ENCODE measurements around the gene KRT72. TPM values are rescaled to one million over a fixed set of nuclear protein-coding genes. Genes with fewer than 3 reads are reported as not detected.

The KRT72 gene
- total RNA-seq, 4 donors from 2014 or later = not detected

DNA sequence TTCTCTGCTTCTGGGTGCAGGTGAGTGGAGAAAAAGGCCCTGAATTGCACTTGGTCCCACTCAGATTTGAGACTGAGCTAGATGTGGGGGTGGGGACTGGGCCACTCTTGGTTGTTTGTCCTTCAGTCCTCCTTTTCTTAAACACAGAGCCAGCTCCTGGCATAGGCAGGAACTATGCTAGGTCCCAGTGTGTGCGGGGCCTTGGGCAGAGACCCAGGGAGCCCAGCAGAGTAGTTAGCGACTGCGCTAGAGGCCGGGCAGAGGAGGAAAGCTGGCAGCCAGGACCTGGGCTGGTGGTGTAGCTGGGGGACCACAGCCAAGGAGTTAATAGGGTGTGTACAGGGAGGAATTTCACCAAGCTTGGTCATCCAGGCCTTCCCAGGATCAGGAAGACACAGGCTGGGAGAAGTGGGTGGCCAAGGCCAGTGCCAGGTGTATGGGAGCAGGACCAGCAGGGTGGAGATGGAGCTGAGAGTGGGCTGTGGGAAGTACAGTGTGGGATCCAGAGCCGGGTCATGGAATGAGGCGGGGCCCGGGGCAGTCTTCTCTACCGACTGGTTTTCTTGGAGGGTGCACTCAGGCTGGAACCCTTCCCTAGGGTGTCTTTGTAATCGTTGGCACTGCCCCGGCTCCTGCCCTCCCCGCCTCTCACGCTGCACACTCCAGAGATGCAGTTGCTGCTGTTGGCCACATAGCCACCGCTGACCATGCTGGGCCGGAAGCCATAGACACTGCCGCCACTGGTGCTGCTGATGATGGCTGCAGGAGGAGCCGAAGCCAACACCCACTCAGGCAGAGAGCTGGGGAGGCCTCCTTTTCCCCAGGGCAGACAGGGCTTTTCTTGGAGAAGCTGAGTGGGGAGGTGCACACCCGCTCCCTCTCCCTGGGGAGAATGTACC, 57.0 kb downstream of the KRT72 start:
- TF ChIP-seq EP300 (IDR thresholded peaks at IDR 0.05) = no peak
- TF ChIP-seq, protein P1, sequence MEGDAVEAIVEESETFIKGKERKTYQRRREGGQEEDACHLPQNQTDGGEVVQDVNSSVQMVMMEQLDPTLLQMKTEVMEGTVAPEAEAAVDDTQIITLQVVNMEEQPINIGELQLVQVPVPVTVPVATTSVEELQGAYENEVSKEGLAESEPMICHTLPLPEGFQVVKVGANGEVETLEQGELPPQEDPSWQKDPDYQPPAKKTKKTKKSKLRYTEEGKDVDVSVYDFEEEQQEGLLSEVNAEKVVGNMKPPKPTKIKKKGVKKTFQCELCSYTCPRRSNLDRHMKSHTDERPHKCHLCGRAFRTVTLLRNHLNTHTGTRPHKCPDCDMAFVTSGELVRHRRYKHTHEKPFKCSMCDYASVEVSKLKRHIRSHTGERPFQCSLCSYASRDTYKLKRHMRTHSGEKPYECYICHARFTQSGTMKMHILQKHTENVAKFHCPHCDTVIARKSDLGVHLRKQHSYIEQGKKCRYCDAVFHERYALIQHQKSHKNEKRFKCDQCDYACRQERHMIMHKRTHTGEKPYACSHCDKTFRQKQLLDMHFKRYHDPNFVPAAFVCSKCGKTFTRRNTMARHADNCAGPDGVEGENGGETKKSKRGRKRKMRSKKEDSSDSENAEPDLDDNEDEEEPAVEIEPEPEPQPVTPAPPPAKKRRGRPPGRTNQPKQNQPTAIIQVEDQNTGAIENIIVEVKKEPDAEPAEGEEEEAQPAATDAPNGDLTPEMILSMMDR (IDR thresholded peaks at IDR 0.05) = no peak
- TF ChIP-seq POLR2A (IDR thresholded peaks at IDR 0.05; ENCODE audit: low read depth) = no peak
- no peaks in the 10 kb centered on the region for H3K36me3 ChIP-seq
- no peak overlapping the region for H3K27ac ChIP-seq (replicated peaks in 1 of 4)
- H3K4me1 ChIP-seq = peaks cover 0 to 5% (median 2%) of the 10 kb centered on the region in 4 donors
- H3K9me3 ChIP-seq = no peaks in the 10 kb centered on the region
- DNase-seq (ENCODE audit: extremely low spot score) = no peak
- intact Hi-C loops (cut with DNase I) = no loop called here
- H3K4me3 ChIP-seq = no peak overlapping the region
- 92% methylated on average over 8 of the region's 17 CpGs for WGBS
- peaks cover 0 to 12% (median 0%) of the 10 kb centered on the region in 4 donors for H3K27me3 ChIP-seq

DNA sequence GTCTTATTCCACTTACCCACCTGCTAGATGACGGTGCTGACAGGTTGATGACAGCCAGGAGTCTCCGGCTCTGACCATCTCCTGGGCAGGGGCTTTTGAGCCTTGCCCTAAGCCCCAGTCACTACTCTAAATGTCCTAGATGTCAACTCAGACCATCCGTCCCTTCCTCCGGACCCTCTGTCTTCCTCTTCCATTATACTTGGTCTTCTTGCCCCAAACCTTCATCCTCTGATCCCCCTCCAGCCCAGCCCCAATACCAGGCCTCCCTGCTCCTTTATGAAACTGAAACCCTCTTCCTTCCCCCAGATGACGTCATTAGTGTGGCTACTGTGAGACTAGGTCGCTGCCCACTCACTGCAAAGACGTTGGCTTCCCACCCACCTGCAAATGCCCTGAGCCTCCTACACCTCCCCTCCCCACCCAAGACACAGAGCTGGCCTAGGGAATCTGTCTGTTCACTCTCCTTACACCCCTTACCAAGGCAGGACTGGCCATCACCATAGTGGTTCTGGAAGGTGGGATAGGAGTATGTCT, 58.4 kb downstream of the KRT72 start:
- Histone ChIP-seq H3K27me3 (peaks cover 0 to 11% (median 0%) of the 10 kb centered on the region in 4 donors), H3K9me3 (no peaks in the 10 kb centered on the region), H3K36me3 (no peaks in the 10 kb centered on the region), H3K27ac (replicated peaks in 1 of 4) (no peak overlapping the region), H3K4me3 (no peak overlapping the region), H3K4me1 (peaks cover 0 to 10% (median 5%) of the 10 kb centered on the region in 4 donors)
- WGBS = 77% methylated on average over 7 of the region's 7 CpGs
- intact Hi-C loops (cut with DNase I) = no loop called here
- TF ChIP-seq EP300 (IDR thresholded peaks at IDR 0.05) = no peak
- no peak for TF ChIP-seq POLR2AphosphoS5 (IDR thresholded peaks at IDR 0.05)
- TF ChIP-seq POLR2A (IDR thresholded peaks at IDR 0.05; ENCODE audit: low read depth) = no peak
- TF ChIP-seq, protein P1 (IDR thresholded peaks at IDR 0.05) = no peak
- no peak for DNase-seq (ENCODE audit: extremely low spot score)

DNA sequence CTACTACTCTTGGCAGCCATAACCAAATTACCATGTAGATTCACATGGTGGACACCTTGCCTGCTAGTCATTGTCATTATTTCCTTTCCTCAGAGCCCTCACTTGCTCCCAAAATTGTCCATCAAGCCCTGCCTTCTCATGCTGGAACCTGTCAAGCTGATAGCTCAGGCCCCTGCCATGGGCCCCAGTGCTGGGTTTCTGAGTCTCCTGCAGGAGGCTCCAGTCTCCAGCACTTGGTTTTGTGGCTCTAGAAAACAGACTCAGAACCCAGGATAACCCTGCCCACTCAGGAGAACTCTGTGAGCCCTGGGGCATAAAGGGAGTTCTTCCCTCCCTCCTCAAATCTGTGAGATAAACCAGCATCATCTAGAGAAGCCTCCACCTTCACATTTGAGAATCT, 59.1 kb downstream of the KRT72 start:
- Histone ChIP-seq H3K27me3 (peaks cover 0 to 6% (median 0%) of the 10 kb centered on the region in 4 donors), H3K27ac (replicated peaks in 1 of 4) (no peak overlapping the region), H3K4me3 (no peak overlapping the region), H3K36me3 (no peaks in the 10 kb centered on the region), H3K9me3 (no peaks in the 10 kb centered on the region), H3K4me1 (peaks cover 0 to 10% (median 5%) of the 10 kb centered on the region in 4 donors)
- DNase-seq (ENCODE audit: extremely low spot score) = no peak
- intact Hi-C loops (cut with DNase I) = no loop called here
- no peak for TF ChIP-seq EP300 (IDR thresholded peaks at IDR 0.05)
- TF ChIP-seq, protein P1 (IDR thresholded peaks at IDR 0.05) = no peak

DNA sequence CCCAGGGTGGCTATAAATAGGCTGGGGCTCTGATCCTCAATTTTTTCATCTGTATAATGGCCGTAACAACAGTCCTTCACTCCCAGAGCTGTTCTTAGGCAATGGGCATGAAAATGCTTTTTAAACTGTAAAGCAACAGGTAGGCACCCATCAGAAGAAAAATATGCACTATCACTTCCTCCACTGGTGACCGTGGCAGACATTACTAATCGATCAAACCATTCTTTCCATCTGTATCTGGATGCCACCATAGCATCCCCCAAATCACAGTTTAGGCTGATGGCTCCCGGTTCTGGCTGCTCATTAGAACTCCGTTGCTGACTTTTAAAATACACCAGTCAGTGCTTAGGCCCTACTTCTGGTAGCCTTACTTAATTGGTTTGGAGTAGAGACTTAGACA, 59.6 kb downstream of the KRT72 start:
- peaks cover 0 to 6% (median 0%) of the 10 kb centered on the region in 4 donors for H3K27me3 ChIP-seq
- H3K4me3 ChIP-seq = no peak overlapping the region
- TF ChIP-seq EP300 (IDR thresholded peaks at IDR 0.05) (no peak), POLR2AphosphoS5 (IDR thresholded peaks at IDR 0.05) (no peak), POLR2A (IDR thresholded peaks at IDR 0.05; ENCODE audit: low read depth) (no peak)
- TF ChIP-seq, protein P1 (IDR thresholded peaks at IDR 0.05) = no peak
- no peak overlapping the region for H3K27ac ChIP-seq (replicated peaks in 1 of 4)
- H3K36me3 ChIP-seq = no peaks in the 10 kb centered on the region
- peaks cover 0 to 10% (median 5%) of the 10 kb centered on the region in 4 donors for H3K4me1 ChIP-seq
- intact Hi-C loops (cut with DNase I) = no loop called here
- WGBS = 96% methylated on average over 5 of the region's 5 CpGs
- no peak for DNase-seq (ENCODE audit: extremely low spot score)
- H3K9me3 ChIP-seq = no peaks in the 10 kb centered on the region

All from esophagus muscularis mucosa (tissue), 4 donors.